GM23338 (cell line): ENCODE data around the gene ZNF292. TPM values are rescaled to one million over a fixed set of nuclear protein-coding genes. Genes with fewer than 3 reads are reported as not detected.

ENCODE experiments used
- ATAC-seq: fragments of 200-7000 bp; cut with Tn5 transposase; 3 replicates; pipeline ENCODE4 v1.9.1; 2020
- DNase-seq: peaks from one replicate; pipeline ENCODE4 v3.0.0-alpha.2; 2015; ENCODE audit warnings: low spot score
- H2AFZ ChIP-seq: fragments of 200-600 bp; sonication (generic); 2 replicates; pipeline ENCODE4 v1.8.0; 2016; ENCODE audit warnings: antibody characterized with exemption, mild to moderate bottlenecking, moderate library complexity
- H3F3A ChIP-seq: fragments of 200-600 bp; sonication (generic); replicated peaks from 2 replicates; pipeline ENCODE4 v1.8.0; 2017; ENCODE audit warnings: antibody characterized with exemption, mixed run types, low read depth
- H3K27ac ChIP-seq: fragments of 200-600 bp; sonication (generic); 2 replicates; pipeline ENCODE4 v1.6.1; 2016; ENCODE audit warnings: low read depth
- H3K27me3 ChIP-seq: fragments of 200-600 bp; sonication (generic); 2 replicates; pipeline ENCODE4 v1.8.0; 2016; ENCODE audit warnings: mild to moderate bottlenecking, mixed run types, moderate library complexity; ENCODE audit not compliant: insufficient read depth
- H3K36me3 ChIP-seq: fragments of 200-600 bp; sonication (generic); 2 replicates; pipeline ENCODE4 v1.8.0; 2016; ENCODE audit warnings: mild to moderate bottlenecking; ENCODE audit not compliant: insufficient read depth
- H3K4me1 ChIP-seq: fragments of 200-600 bp; sonication (generic); 2 replicates; pipeline ENCODE4 v1.8.0; 2016; ENCODE audit warnings: mild to moderate bottlenecking, moderate library complexity; ENCODE audit not compliant: insufficient read depth
- H3K4me2 ChIP-seq: fragments of 200-600 bp; sonication (generic); 2 replicates; pipeline ENCODE4 v1.7.1; 2017; ENCODE audit warnings: mixed run types
- H3K4me3 ChIP-seq: fragments of 200-600 bp; sonication (generic); 2 replicates; pipeline ENCODE4 v1.6.1; 2016; ENCODE audit warnings: mixed run types
- H3K79me2 ChIP-seq: fragments of 200-600 bp; sonication (generic); replicated peaks from 2 replicates; pipeline ENCODE4 v1.8.0; 2017; ENCODE audit warnings: mild to moderate bottlenecking; ENCODE audit not compliant: insufficient read depth
- H3K9me2 ChIP-seq: fragments of 200-600 bp; sonication (generic); 2 replicates; pipeline ENCODE4 v1.8.0; 2017; ENCODE audit not compliant: insufficient read depth
- H4K20me1 ChIP-seq: fragments of 200-600 bp; sonication (generic); replicated peaks from 2 replicates; pipeline ENCODE4 v1.8.0; 2017; ENCODE audit warnings: mild to moderate bottlenecking; ENCODE audit not compliant: insufficient read depth
- H3K27ac Mint-ChIP-seq: 2 replicates; pipeline ENCODE4 v1.8.0; 2020; ENCODE audit warnings: inconsistent platforms, mild to moderate bottlenecking, moderate library complexity, mixed read lengths
- H3K27me3 Mint-ChIP-seq: 3 replicates; pipeline ENCODE4 v1.8.0; 2022; ENCODE audit warnings: low read depth, mild to moderate bottlenecking, moderate library complexity, mixed read lengths, inconsistent platforms; ENCODE audit not compliant: insufficient read depth, poor library complexity
- H3K36me3 Mint-ChIP-seq: 3 replicates; pipeline ENCODE4 v1.8.0; 2021; ENCODE audit warnings: low read depth, mild to moderate bottlenecking, inconsistent platforms, moderate library complexity, mixed read lengths
- H3K4me1 Mint-ChIP-seq: 3 replicates; pipeline ENCODE4 v1.8.0; 2020; ENCODE audit warnings: mild to moderate bottlenecking, inconsistent platforms, mixed read lengths
- H3K4me3 Mint-ChIP-seq: 3 replicates; pipeline ENCODE4 v1.8.0; 2021; ENCODE audit warnings: moderate library complexity, mild to moderate bottlenecking, inconsistent platforms, mixed read lengths
- H3K9me3 Mint-ChIP-seq: 3 replicates; pipeline ENCODE4 v1.8.0; 2020; ENCODE audit warnings: moderate library complexity, mild to moderate bottlenecking, inconsistent platforms, mixed read lengths
- ETS1 ChIP-seq: IDR thresholded peaks from 2 replicates; pipeline ENCODE4 v1.6.1; 2016; ENCODE audit warnings: antibody characterized with exemption
- EZH2 ChIP-seq: fragments of 200-600 bp; sonication (generic); IDR thresholded peaks from one replicate; pipeline ENCODE4 v1.8.0; 2017; ENCODE audit warnings: antibody characterized with exemption, mild to moderate bottlenecking, low read depth; ENCODE audit not compliant: unreplicated experiment
- EZH2phosphoT487 ChIP-seq: fragments of 200-600 bp; sonication (generic); IDR thresholded peaks from one replicate; pipeline ENCODE4 v1.8.1; 2018; ENCODE audit warnings: antibody characterized with exemption; ENCODE audit not compliant: unreplicated experiment
- JUNB ChIP-seq: IDR thresholded peaks from one replicate; pipeline ENCODE4 v1.6.1; 2016; ENCODE audit warnings: antibody characterized with exemption; ENCODE audit not compliant: unreplicated experiment
- NANOG ChIP-seq: IDR thresholded peaks from 2 replicates; pipeline ENCODE4 v1.6.1; 2016; ENCODE audit warnings: antibody characterized with exemption, borderline replicate concordance
- POLR2AphosphoS5 ChIP-seq: IDR thresholded peaks from 2 replicates; pipeline ENCODE4 v1.6.1; 2016; ENCODE audit warnings: antibody characterized with exemption, low read depth
- REST ChIP-seq: IDR thresholded peaks from one replicate; pipeline ENCODE4 v1.6.1; 2018; ENCODE audit warnings: antibody characterized with exemption; ENCODE audit not compliant: unreplicated experiment
- ZNF331 ChIP-seq: fragments of 250-450 bp; sonication (Bioruptor Pico); IDR thresholded peaks from 2 replicates; pipeline ENCODE4 v1.5.0; 2020; ENCODE audit warnings: low read depth, mild to moderate bottlenecking, moderate library complexity
- ZNF462 ChIP-seq: fragments of 250-450 bp; sonication (Bioruptor Pico); IDR thresholded peaks from 2 replicates; pipeline ENCODE4 v1.5.0; 2020; ENCODE audit warnings: mild to moderate bottlenecking, moderate library complexity
- polyA plus RNA-seq: library from polyadenylated mRNA; unstranded; fragments of >200 nt; fragmentation: Nextera tagmentation; extraction: Ambion mirVana; gene quantifications from 2 replicates; pipeline ENCODE4 v1.2.1, GENCODE V29; 2016
- total RNA-seq: library from RNA; depleted of rRNA; stranded (reverse); fragments of >200 nt; shearing (Covaris generic); gene quantifications from 2 replicates; pipeline ENCODE4 v1.2.3, GENCODE V29; 2014

ZNF292 gene
- total and polyA plus RNA-seq, 2 experiments from 2014 or later: 45.7 to 67.9 TPM

GRCh38 chr6:87151781-87152525, 3.4 kb upstream of the ZNF292 start:
- peaks cover 7% of the 10 kb centered on the region; the same call in 2 of the 3 replicates for H3K36me3 Mint-ChIP-seq
- ATAC-seq (peak; percentile 48), DNase-seq (peak; percentile 81)
- H3F3A ChIP-seq: 0 out of 2 replicates have a peak, but pooled peaks cover 4% of the 10 kb centered on the region
- no peaks in the 10 kb centered on the region for H3K9me2 ChIP-seq
- peaks cover 28% of the 10 kb centered on the region for H3K27me3 ChIP-seq
- H3K27ac ChIP-seq: peak overlapping the region; percentile 34; the same call in 1 of the 2 replicates
- H3K36me3 ChIP-seq: no peaks in the 10 kb centered on the region
- H3K4me2 ChIP-seq: peak overlapping the region; percentile 97
- H3K4me3 Mint-ChIP-seq: peak overlapping the region; percentile 87
- peaks cover 22% of the 10 kb centered on the region for H3K4me1 ChIP-seq
- H3K27me3 Mint-ChIP-seq: peaks cover 24% of the 10 kb centered on the region
- H4K20me1 ChIP-seq: no peaks in the 10 kb centered on the region
- TF ChIP-seq JUNB (no peak), POLR2AphosphoS5 (peak; percentile 65; the same call in 1 of the 2 replicates)
- peak overlapping the region; percentile 69 for H3K4me3 ChIP-seq
- no peaks in the 10 kb centered on the region for H3K9me3 Mint-ChIP-seq
- H3K4me1 Mint-ChIP-seq: peaks cover 25% of the 10 kb centered on the region
- no peak overlapping the region for H3K27ac Mint-ChIP-seq
- peak overlapping the region; percentile 98 for H2AFZ ChIP-seq
- H3K79me2 ChIP-seq: peaks cover 22% of the 10 kb centered on the region

- H3K9me3 Mint-ChIP-seq: no peaks in the 10 kb centered on the region
- H3K4me2 ChIP-seq: peak overlapping the region; percentile 97
- DNase-seq (no peak), ATAC-seq (no peak)
- H3K36me3 ChIP-seq: no peaks in the 10 kb centered on the region
- TF ChIP-seq ZNF462 (CRISPR knock-in tag) (no peak), ETS1 (no peak), EZH2phosphoT487 (no peak), EZH2 (peak; percentile 46), NANOG (no peak), ZNF331 (CRISPR knock-in tag) (no peak), REST (no peak)
- H3K4me1 Mint-ChIP-seq: peaks cover 27% of the 10 kb centered on the region
- peaks cover 28% of the 10 kb centered on the region for H3K27me3 ChIP-seq
- no peaks in the 10 kb centered on the region for H3K9me2 ChIP-seq
- H3F3A ChIP-seq: 0 out of 2 replicates have a peak, but pooled peaks cover 4% of the 10 kb centered on the region
- H3K27ac ChIP-seq: no peak overlapping the region
- peak overlapping the region; percentile 69 for H3K4me3 ChIP-seq
- peaks cover 24% of the 10 kb centered on the region for H3K27me3 Mint-ChIP-seq
- H4K20me1 ChIP-seq: no peaks in the 10 kb centered on the region; the same call in 1 of the 2 replicates
- peak overlapping the region; percentile 98 for H2AFZ ChIP-seq
- peaks cover 8% of the 10 kb centered on the region; the same call in 2 of the 3 replicates for H3K36me3 Mint-ChIP-seq
- peaks cover 28% of the 10 kb centered on the region for H3K79me2 ChIP-seq
- H3K4me1 ChIP-seq: peaks cover 28% of the 10 kb centered on the region
- H3K4me3 Mint-ChIP-seq: peak overlapping the region; percentile 87
- no peak overlapping the region for H3K27ac Mint-ChIP-seq
Measured at GRCh38 chr6:87152526-87152955, 2.8 kb upstream of the ZNF292 start.
